HepG2 (cell line): ENCODE results near the gene DHRS4L2. TPM values are rescaled to one million over a fixed set of nuclear protein-coding genes. Genes with fewer than 3 reads are reported as not detected.

Source experiments
- BATF2 ChIP-seq: sonication (generic); formaldehyde crosslinking; IDR thresholded peaks from 2 replicates; pipeline ENCODE4 v1.8.0; 2022; ENCODE audit warnings: mild to moderate bottlenecking, missing genetic modification reagents, moderate library complexity
- CAMTA2 ChIP-seq: sonication (generic); formaldehyde crosslinking; IDR thresholded peaks from 2 replicates; pipeline ENCODE4 v1.4.0; 2020; ENCODE audit warnings: mild to moderate bottlenecking, missing genetic modification reagents, borderline replicate concordance
- EHMT2 ChIP-seq: fragments of 200-600 bp; sonication (generic); IDR thresholded peaks from 2 replicates; pipeline ENCODE4 v1.7.0; 2017; ENCODE audit warnings: antibody characterized with exemption, low read depth, low read length, borderline replicate concordance
- HNRNPH1 ChIP-seq: fragments of 200-400 bp; formaldehyde crosslinking; optimal IDR thresholded peaks from 2 replicates; pipeline ENCODE3; 2017; ENCODE audit warnings: mild to moderate bottlenecking, low read depth, low read length
- HNRNPK ChIP-seq: fragments of 200-400 bp; formaldehyde crosslinking; IDR thresholded peaks from 2 replicates; pipeline ENCODE4 v1.6.1; 2018; ENCODE audit warnings: low read length, low read depth, moderate library complexity, mild to moderate bottlenecking; ENCODE audit not compliant: poor library complexity, severe bottlenecking
- IRF2 ChIP-seq: IDR thresholded peaks from 2 replicates; pipeline ENCODE4 v1.6.1; 2018; ENCODE audit warnings: missing genetic modification reagents, missing compliant biosample characterization
- KAT7 ChIP-seq: IDR thresholded peaks from 2 replicates; pipeline ENCODE4 v1.6.1; 2018; ENCODE audit warnings: borderline replicate concordance, missing compliant biosample characterization
- KDM3A ChIP-seq: IDR thresholded peaks from 2 replicates; pipeline ENCODE4 v1.6.1; 2018; ENCODE audit warnings: low read depth, missing compliant biosample characterization
- KLF12 ChIP-seq: sonication (generic); formaldehyde crosslinking; IDR thresholded peaks from 2 replicates; pipeline ENCODE4 v1.4.0; 2020; ENCODE audit warnings: missing genetic modification reagents, borderline replicate concordance
- PREB ChIP-seq: sonication (generic); formaldehyde crosslinking; IDR thresholded peaks from 2 replicates; pipeline ENCODE4 v1.4.0; 2020; ENCODE audit warnings: missing genetic modification reagents
- RORA ChIP-seq: sonication (generic); formaldehyde crosslinking; IDR thresholded peaks from 2 replicates; pipeline ENCODE4 v1.5.0; 2020; ENCODE audit warnings: mild to moderate bottlenecking, missing genetic modification reagents, moderate library complexity
- SKI ChIP-seq: fragments of 450-650 bp; IDR thresholded peaks from one replicate; pipeline ENCODE4 v1.6.1; 2018; ENCODE audit warnings: mild to moderate bottlenecking; ENCODE audit not compliant: partially characterized antibody
- SMAD1 ChIP-seq: sonication (generic); formaldehyde crosslinking; IDR thresholded peaks from 2 replicates; pipeline ENCODE4 v1.4.0; 2020; ENCODE audit warnings: missing genetic modification reagents, low read depth, mild to moderate bottlenecking, borderline replicate concordance
- SOX5 ChIP-seq: IDR thresholded peaks from 2 replicates; pipeline ENCODE4 v1.6.1; 2016; ENCODE audit warnings: borderline replicate concordance
- SP1 ChIP-seq, 2 experiments: fragments of 450-650 bp in 1 of 2; sonication (generic) in 1 of 2; formaldehyde crosslinking in 1 of 2; IDR thresholded peaks; 2 replicates each; pipeline versions ENCODE4 v1.4.0 to v1.6.1; 2016 to 2020; ENCODE audit warnings: missing genetic modification reagents in 1 of 2
- TSC22D2 ChIP-seq: sonication (generic); formaldehyde crosslinking; IDR thresholded peaks from 2 replicates; pipeline ENCODE4 v1.5.1; 2020; ENCODE audit warnings: missing genetic modification reagents, mild to moderate bottlenecking, borderline replicate concordance
- ZFP82 ChIP-seq: sonication (generic); formaldehyde crosslinking; IDR thresholded peaks from 2 replicates; pipeline ENCODE4 v1.5.1; 2020; ENCODE audit warnings: mild to moderate bottlenecking, missing genetic modification reagents, borderline replicate concordance
- ZNF232 ChIP-seq: sonication (generic); formaldehyde crosslinking; IDR thresholded peaks from 2 replicates; pipeline ENCODE4 v1.4.0; 2020; ENCODE audit warnings: missing genetic modification reagents, borderline replicate concordance
- ZNF275 ChIP-seq: sonication (generic); formaldehyde crosslinking; IDR thresholded peaks from 2 replicates; pipeline ENCODE4 v1.8.0; 2022; ENCODE audit warnings: missing genetic modification reagents, mild to moderate bottlenecking, inconsistent platforms, borderline replicate concordance
- ZNF772 ChIP-seq: sonication (generic); formaldehyde crosslinking; IDR thresholded peaks from 2 replicates; pipeline ENCODE4 v1.5.0; 2020; ENCODE audit warnings: mild to moderate bottlenecking, missing genetic modification reagents
- ZNF850 ChIP-seq: sonication (generic); formaldehyde crosslinking; conservative IDR thresholded peaks from 2 replicates; pipeline ENCODE4 v1.9.0; 2021; ENCODE audit warnings: mild to moderate bottlenecking, missing genetic modification reagents
- ZXDC ChIP-seq: sonication (generic); formaldehyde crosslinking; IDR thresholded peaks from 2 replicates; pipeline ENCODE4 v1.5.0; 2020; ENCODE audit warnings: mild to moderate bottlenecking, missing genetic modification reagents
- polyA plus RNA-seq, 8 experiments: library from polyadenylated mRNA; depleted of rRNA in 3 of 8; stranded (reverse) in 7 of 8; unstranded in 1 of 8; fragments of >200 nt; fragmentation: Illumina TruSeq in 4 of 8; extraction: Trizol in 4 of 8; gene quantifications; 2 replicates each; pipeline versions ENCODE4 v1.2.1 to v1.2.3, GENCODE V29; 2011 to 2016; ENCODE audit warnings: low read depth in 4 of 8, missing spikeins in 1 of 8, mixed read lengths in 1 of 8; ENCODE audit not compliant: insufficient read depth in 1 of 8
- total RNA-seq, 5 experiments: library from RNA; depleted of rRNA; stranded (reverse); fragments of >200 nt; fragmentation: Illumina TruSeq; extraction: Trizol; gene quantifications; 2 replicates each; pipeline ENCODE4 v1.2.3, GENCODE V29; 2016; ENCODE audit warnings: low read depth in 1 of 5

The DHRS4L2 gene
- total and polyA plus RNA-seq, 2 of the 13 experiments (the other 11 are each of a cell fraction or from before 2014, with no cell fraction given) = 24.7 to 38.2 TPM

- TF ChIP-seq ZFP82 = no peak
- TF ChIP-seq SMAD1 (CRISPR knock-in tag) = no peak
- no peak for TF ChIP-seq CAMTA2
- TF ChIP-seq ZXDC (CRISPR knock-in tag) = no peak
- no peak for TF ChIP-seq KAT7 (CRISPR knock-in tag)
- no peak for TF ChIP-seq SP1 (IDR thresholded peaks at IDR 0.05)
- TF ChIP-seq SP1 (CRISPR knock-in tag; IDR thresholded peaks at IDR 0.05) = no peak
- TF ChIP-seq KDM3A (CRISPR knock-in tag) = peak; percentile 61; the same call in 1 of the 2 replicates
- TF ChIP-seq ZNF772 (CRISPR knock-in tag) = no peak
- TF ChIP-seq ZNF275 (CRISPR knock-in tag) = no peak
- 0 out of 2 replicates have a peak, but pooled peaks have one; percentile 74 for TF ChIP-seq IRF2 (CRISPR knock-in tag)
- TF ChIP-seq EHMT2 = no peak
- no peak for TF ChIP-seq HNRNPH1
- TF ChIP-seq BATF2 (CRISPR knock-in tag) = no peak
- TF ChIP-seq SOX5 (CRISPR knock-in tag) = peak; percentile 61
- no peak for TF ChIP-seq ZNF850
- TF ChIP-seq ZNF232 = no peak
- TF ChIP-seq RORA (CRISPR knock-in tag) = no peak
- no peak for TF ChIP-seq KLF12 (CRISPR knock-in tag)
- no peak for TF ChIP-seq HNRNPK
- TF ChIP-seq TSC22D2 (CRISPR knock-in tag) = no peak
- no peak for TF ChIP-seq PREB (CRISPR knock-in tag)
- TF ChIP-seq SKI = peak; percentile 33
Observed at GRCh38 chr14:24032727-24033418, 44.1 kb downstream of the DHRS4L2 start (continued).
